Ectodermal cell (in vitro differentiated cells): ENCODE results near the gene ING3.
A peak's percentile ranks its signal among the peaks of the same experiment; 100 is the strongest.

ENCODE experiments used
- H3K27ac ChIP-seq: 2 replicates; pipeline ENCODE4 v1.7.0; 2013; ENCODE audit warnings: mild to moderate bottlenecking, low read depth, low read length; ENCODE audit not compliant: insufficient read depth, poor library complexity, severe bottlenecking
- H3K27me3 ChIP-seq: 2 replicates; pipeline ENCODE4 v1.7.0; 2013; ENCODE audit warnings: mild to moderate bottlenecking, low read length; ENCODE audit not compliant: insufficient read depth, control insufficient read depth, poor library complexity, severe bottlenecking
- H3K36me3 ChIP-seq: one replicate; pipeline ENCODE4 v1.7.0; 2013; ENCODE audit warnings: low read length; ENCODE audit not compliant: control insufficient read depth, insufficient read depth
- H3K4me1 ChIP-seq: one replicate; pipeline ENCODE4 v1.7.0; 2013; ENCODE audit warnings: low read length; ENCODE audit not compliant: control insufficient read depth, insufficient read depth
- H3K4me3 ChIP-seq: 2 replicates; pipeline ENCODE4 v1.7.0; 2013; ENCODE audit warnings: low read depth, low read length, control low read depth; ENCODE audit not compliant: insufficient read depth
- H3K9me3 ChIP-seq: 2 replicates; pipeline ENCODE4 v1.7.0; 2013; ENCODE audit warnings: mild to moderate bottlenecking, low read length, moderate library complexity; ENCODE audit not compliant: control insufficient read depth
- WGBS, 2 experiments: methylation state at CpG; one replicate each; pipeline ENCODE4 v1.1.7; 2013; ENCODE audit warnings: missing lambda C conversion rate in 2 of 2; 5-methylcytosine and 5-hydroxymethylcytosine counted together

ING3 gene

GRCh38 chr7:120987683-120988590, 37.4 kb downstream of the ING3 start:
- H3K4me3 ChIP-seq = peak overlapping the region; percentile 26
- H3K4me1 ChIP-seq = peaks cover 3% of the 10 kb centered on the region
- no peaks in the 10 kb centered on the region for H3K36me3 ChIP-seq
- 31% methylated on average over 12 of the region's 12 CpGs for WGBS, 2 experiments
- H3K27ac ChIP-seq = no peak overlapping the region
- peaks cover 24% of the 10 kb centered on the region for H3K27me3 ChIP-seq
- H3K9me3 ChIP-seq = no peaks in the 10 kb centered on the region

GRCh38 chr7:120988591-120989256, 38.1 kb downstream of the ING3 start, which contains the start of gene CPED1:
CPED1 (plus strand) TSS chr7:120988711; CDS start chr7:120989622, 911 bp downstream.
- no peaks in the 10 kb centered on the region for H3K36me3 ChIP-seq
- H3K4me1 ChIP-seq = peaks cover 3% of the 10 kb centered on the region
- 16 to 18% methylated on average over 27 of the region's 27 CpGs for whole genome bisulfite sequencing, 2 experiments
- H3K4me3 ChIP-seq = peak within 1 kb of the TSS; percentile 26
- H3K9me3 ChIP-seq = no peaks in the 10 kb centered on the region
- peaks cover 24% of the 10 kb centered on the region for H3K27me3 ChIP-seq
- no peak within 1 kb of the TSS for H3K27ac ChIP-seq

GRCh38 chr7:120989257-120990220, 39.0 kb downstream of the ING3 start:
- Histone ChIP-seq H3K4me1 (peaks cover 3% of the 10 kb centered on the region), H3K36me3 (no peaks in the 10 kb centered on the region), H3K27ac (no peak overlapping the region), H3K9me3 (no peaks in the 10 kb centered on the region), H3K27me3 (peaks cover 24% of the 10 kb centered on the region), H3K4me3 (no peak overlapping the region)
- 85 to 87% methylated on average over 14 of the region's 15 CpGs for WGBS, 2 experiments

DNA sequence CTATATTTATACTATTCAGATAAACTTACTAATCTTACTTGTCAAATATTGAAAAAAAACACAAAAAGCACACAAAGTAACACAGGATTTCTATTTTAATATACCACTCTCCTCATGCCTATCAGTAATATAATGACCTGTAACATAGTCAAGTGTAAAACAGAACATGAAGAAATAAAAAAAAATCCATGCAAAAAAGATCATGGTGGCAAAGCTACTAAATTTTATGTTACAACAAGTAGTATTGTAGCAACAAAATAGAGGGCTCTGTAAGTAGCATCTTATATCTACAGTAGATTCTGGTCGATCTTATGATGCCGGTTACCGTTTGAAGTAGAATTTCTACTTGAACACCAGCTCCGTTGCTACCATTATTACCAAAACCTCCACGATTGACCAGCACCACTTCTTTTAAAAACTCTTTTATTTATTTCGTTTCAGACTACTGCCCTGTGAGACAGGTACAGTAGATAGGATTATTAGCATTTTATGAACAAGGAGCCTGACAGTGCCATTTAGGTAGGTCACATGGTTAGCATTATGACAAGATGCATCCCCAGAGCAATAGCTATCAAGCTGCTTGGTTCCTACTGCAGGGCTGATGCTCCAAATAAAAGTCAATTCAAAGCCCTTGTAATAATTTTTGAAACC, 40.0 kb downstream of the ING3 start:
- no peak overlapping the region for H3K4me3 ChIP-seq
- 93 to 95% methylated on average over 6 of the region's 6 CpGs for WGBS, 2 experiments
- peaks cover 3% of the 10 kb centered on the region for H3K4me1 ChIP-seq
- H3K9me3 ChIP-seq = no peaks in the 10 kb centered on the region
- no peak overlapping the region for H3K27ac ChIP-seq
- peaks cover 24% of the 10 kb centered on the region for H3K27me3 ChIP-seq
- H3K36me3 ChIP-seq = no peaks in the 10 kb centered on the region

- Histone ChIP-seq H3K9me3 (no peaks in the 10 kb centered on the region), H3K4me1 (peaks cover 3% of the 10 kb centered on the region), H3K27me3 (peaks cover 24% of the 10 kb centered on the region), H3K36me3 (no peaks in the 10 kb centered on the region), H3K4me3 (no peak overlapping the region), H3K27ac (no peak overlapping the region)
- WGBS, 2 experiments = 88% methylated on average over 1 of the region's 1 CpG; no CpG with 5 or more reads in 1 of the 2 experiments
Measured at GRCh38 chr7:120991161-120991560, 40.6 kb downstream of the ING3 start.

DNA sequence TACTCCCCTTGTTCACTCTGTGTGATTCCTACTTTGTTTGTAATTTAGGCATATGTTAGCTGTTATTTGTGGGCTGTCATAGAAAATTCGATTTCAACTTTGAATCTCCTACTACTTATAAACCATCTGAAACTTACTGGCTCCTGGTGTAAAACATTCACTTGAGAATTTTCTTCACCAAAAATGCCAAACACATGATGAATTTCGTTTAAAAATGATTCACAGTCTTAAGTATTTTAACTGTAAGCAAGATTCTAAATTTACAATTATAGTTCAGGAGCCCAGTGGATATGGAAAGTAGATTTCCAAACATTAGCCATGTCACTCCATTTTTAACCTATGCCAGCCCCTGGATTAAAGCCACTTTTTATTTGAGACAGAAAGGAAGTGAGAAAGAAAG, 41.0 kb downstream of the ING3 start:
- no peaks in the 10 kb centered on the region for H3K36me3 ChIP-seq
- peaks cover 3% of the 10 kb centered on the region for H3K4me1 ChIP-seq
- H3K9me3 ChIP-seq = no peaks in the 10 kb centered on the region
- no peak overlapping the region for H3K4me3 ChIP-seq
- H3K27ac ChIP-seq = no peak overlapping the region
- peaks cover 24% of the 10 kb centered on the region for H3K27me3 ChIP-seq
- 93 to 100% methylated on average over 1 to 2 of the region's 2 CpGs for WGBS, 2 experiments

- H3K27me3 ChIP-seq = peaks cover 24% of the 10 kb centered on the region
Measured at GRCh38 chr7:120992272-120992964, 41.8 kb downstream of the ING3 start.

DNA sequence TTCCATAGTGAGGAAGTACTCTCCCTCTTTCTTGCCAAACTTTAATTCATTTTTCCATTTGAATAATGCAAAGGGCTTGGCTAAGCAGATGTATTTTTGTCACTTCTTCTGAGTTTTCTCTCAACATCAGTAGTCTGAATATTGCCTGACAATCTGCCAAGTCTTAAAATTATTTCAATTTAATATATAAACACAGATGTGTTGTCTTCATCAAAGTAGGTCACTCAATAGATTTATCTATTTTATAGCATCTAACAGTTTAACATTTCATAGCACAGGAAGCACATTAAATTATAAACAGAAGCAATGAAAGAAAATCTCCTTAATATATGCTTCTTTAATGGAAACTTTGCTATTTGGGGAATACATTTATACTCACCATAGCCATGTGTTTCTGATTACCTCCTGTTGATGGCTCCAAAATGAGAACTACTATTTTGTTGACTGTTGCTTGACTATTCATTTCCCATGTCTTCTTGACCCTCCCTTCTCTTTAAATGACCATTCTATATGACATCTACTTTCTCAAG, 42.5 kb downstream of the ING3 start:
- Histone ChIP-seq H3K36me3 (no peaks in the 10 kb centered on the region), H3K4me3 (no peak overlapping the region), H3K4me1 (peaks cover 3% of the 10 kb centered on the region), H3K9me3 (no peaks in the 10 kb centered on the region), H3K27me3 (peaks cover 21% of the 10 kb centered on the region), H3K27ac (no peak overlapping the region)

More at GRCh38 chr7:120992272-120992964, 41.8 kb downstream of the ING3 start:
- Histone ChIP-seq H3K36me3 (no peaks in the 10 kb centered on the region), H3K27ac (no peak overlapping the region), H3K9me3 (no peaks in the 10 kb centered on the region), H3K4me1 (peaks cover 3% of the 10 kb centered on the region), H3K4me3 (no peak overlapping the region)
